Measurements from ENCODE around the gene OR2L5. TPM values are rescaled to one million over a fixed set of nuclear protein-coding genes. Genes with fewer than 3 reads are reported as not detected.

OR2L5 gene
- total and polyA plus RNA-seq, 11 donors = not detected

DNA sequence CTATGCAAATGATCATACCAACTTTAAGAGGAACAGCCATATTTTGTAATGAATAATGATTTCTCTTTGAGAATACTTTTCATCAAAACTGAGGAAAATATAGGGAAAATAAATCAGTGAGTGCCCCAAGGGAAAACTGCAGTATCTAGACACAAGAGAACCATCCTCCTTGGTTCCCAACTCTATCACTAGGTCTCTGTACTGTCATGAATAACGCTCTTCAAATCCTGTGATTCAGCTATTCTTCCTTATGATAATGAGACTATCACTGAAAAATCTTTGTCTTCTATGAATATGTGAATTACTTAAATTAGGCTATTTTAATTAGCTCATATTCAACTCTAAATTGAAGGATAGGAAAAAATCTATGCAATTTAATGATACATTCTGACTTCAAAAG lies 2.3 kb downstream of the OR2L5 start:
- no peak for ATAC-seq

DNA sequence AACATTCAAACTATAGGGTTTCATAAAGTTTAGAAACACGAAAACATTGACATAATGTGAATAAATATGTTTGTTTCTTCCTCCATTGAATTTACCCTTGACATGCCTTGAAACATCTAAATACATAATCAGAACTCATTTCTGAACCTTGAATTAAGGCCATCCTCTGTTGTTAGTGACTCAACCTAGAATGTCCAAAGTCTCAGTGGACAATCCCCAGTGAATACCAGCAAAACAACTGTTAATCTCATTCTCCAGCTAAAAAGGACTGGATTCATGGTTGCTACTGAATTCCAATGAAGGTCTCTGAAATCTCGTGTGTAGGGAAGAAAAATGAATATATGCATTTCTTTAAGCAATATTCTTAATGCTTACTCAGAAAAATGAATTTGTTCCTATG lies 16.3 kb downstream of the OR2L5 start, which contains the start of gene OR2L2:
Gene OR2L2 (plus strand): TSS at position 301 of the 400 bp plus-strand sequence. CDS start 8,198 bp downstream, outside the sequence.
- ATAC-seq (no peak), DNase-seq (no peak)
- Histone ChIP-seq H3K27ac (no peak within 1 kb of the TSS), H3K4me1 (no peaks in the 10 kb centered on the region), H3K9me3 (peaks cover 0 to 34% (median 8%) of the 10 kb centered on the region in 12 donors), H3K36me3 (no peaks in the 10 kb centered on the region), H3K4me3 (no peak within 1 kb of the TSS), H3K27me3 (no peaks in the 10 kb centered on the region)
- intact Hi-C loops (cut with DNase I) = no loop called here
- 30 to 46% (median 32%) methylated on average over 2 of the region's 2 CpGs for WGBS, 4 donors
- TF ChIP-seq POLR2A (IDR thresholded peaks at IDR 0.05) = no peak
- TF ChIP-seq, protein P1, sequence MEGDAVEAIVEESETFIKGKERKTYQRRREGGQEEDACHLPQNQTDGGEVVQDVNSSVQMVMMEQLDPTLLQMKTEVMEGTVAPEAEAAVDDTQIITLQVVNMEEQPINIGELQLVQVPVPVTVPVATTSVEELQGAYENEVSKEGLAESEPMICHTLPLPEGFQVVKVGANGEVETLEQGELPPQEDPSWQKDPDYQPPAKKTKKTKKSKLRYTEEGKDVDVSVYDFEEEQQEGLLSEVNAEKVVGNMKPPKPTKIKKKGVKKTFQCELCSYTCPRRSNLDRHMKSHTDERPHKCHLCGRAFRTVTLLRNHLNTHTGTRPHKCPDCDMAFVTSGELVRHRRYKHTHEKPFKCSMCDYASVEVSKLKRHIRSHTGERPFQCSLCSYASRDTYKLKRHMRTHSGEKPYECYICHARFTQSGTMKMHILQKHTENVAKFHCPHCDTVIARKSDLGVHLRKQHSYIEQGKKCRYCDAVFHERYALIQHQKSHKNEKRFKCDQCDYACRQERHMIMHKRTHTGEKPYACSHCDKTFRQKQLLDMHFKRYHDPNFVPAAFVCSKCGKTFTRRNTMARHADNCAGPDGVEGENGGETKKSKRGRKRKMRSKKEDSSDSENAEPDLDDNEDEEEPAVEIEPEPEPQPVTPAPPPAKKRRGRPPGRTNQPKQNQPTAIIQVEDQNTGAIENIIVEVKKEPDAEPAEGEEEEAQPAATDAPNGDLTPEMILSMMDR (IDR thresholded peaks at IDR 0.05) = no peak

More for the DNA sequence above, 2.3 kb downstream of the OR2L5 start:
- Histone ChIP-seq H3K36me3 (no peaks in the 10 kb centered on the region), H3K4me1 (no peaks in the 10 kb centered on the region), H3K27ac (no peak overlapping the region), H3K27me3 (no peaks in the 10 kb centered on the region), H3K4me3 (no peak overlapping the region), H3K9me3 (peaks cover 0 to 13% (median 3%) of the 10 kb centered on the region in 12 donors)
- intact Hi-C loops (cut with DNase I) = no loop called here
- 64 to 75% (median 67%) methylated on average over 1 of the region's 1 CpG for WGBS, 4 donors
- no peak for DNase-seq
- TF ChIP-seq, protein P1 (IDR thresholded peaks at IDR 0.05) = no peak
- TF ChIP-seq POLR2A (IDR thresholded peaks at IDR 0.05) = no peak

DNA sequence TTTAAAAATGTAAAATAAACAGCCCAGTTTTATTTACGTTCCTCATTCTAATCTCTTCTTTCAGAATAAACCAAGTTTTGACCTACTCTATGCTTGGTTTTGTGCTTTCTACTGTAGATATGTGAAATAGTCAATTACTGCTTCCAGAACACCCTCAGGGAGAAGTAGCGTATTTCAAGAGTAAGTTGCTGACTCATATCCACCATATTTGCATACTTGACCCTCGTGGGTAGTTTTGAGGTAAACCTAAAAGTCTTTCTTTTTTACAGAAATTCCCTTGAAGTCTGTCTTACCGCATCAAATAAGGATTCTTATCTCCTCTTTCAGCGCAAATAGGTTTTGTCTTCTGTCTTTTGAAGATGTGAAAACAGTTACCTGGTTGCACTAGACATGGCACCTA lies 31.7 kb downstream of the OR2L5 start:
- no peaks in the 10 kb centered on the region for H3K36me3 ChIP-seq
- no peak for TF ChIP-seq POLR2A (IDR thresholded peaks at IDR 0.05)
- TF ChIP-seq, protein P1 (IDR thresholded peaks at IDR 0.05) = no peak
- intact Hi-C loops (cut with DNase I) = no loop called here
- DNase-seq (no peak), ATAC-seq (no peak)
- no peak overlapping the region for H3K27ac ChIP-seq
- 63 to 70% (median 69%) methylated on average over 5 of the region's 5 CpGs for WGBS, 4 donors
- H3K9me3 ChIP-seq = peaks cover 0 to 7% (median 0%) of the 10 kb centered on the region in 12 donors
- H3K4me1 ChIP-seq = no peaks in the 10 kb centered on the region
- no peak overlapping the region for H3K4me3 ChIP-seq
- H3K27me3 ChIP-seq = no peaks in the 10 kb centered on the region

GRCh38 chr1:248046536-248046935 lies 33.1 kb downstream of the OR2L5 start, which contains the start of gene OR2L3:
Gene OR2L3 (plus strand): TSS chr1:248046836. CDS start chr1:248060682, 13,846 bp downstream.
- Histone ChIP-seq H3K4me1 (no peaks in the 10 kb centered on the region), H3K27ac (no peak within 1 kb of the TSS), H3K9me3 (peaks cover 0 to 4% (median 0%) of the 10 kb centered on the region in 12 donors), H3K27me3 (no peaks in the 10 kb centered on the region), H3K36me3 (no peaks in the 10 kb centered on the region), H3K4me3 (no peak within 1 kb of the TSS)
- WGBS, 4 donors = 62 to 70% (median 66%) methylated on average over 2 of the region's 2 CpGs
- TF ChIP-seq, protein P1 (IDR thresholded peaks at IDR 0.05) = no peak
- no peak for TF ChIP-seq POLR2A (IDR thresholded peaks at IDR 0.05)
- intact Hi-C loops (cut with DNase I) = no loop called here
- ATAC-seq (no peak), DNase-seq (no peak)
